B cell (primary cell): Measurements from ENCODE around the gene KCNC2. TPM values are rescaled to one million over a fixed set of nuclear protein-coding genes. Genes with fewer than 3 reads are reported as not detected.

Experiments
- ATAC-seq: fragments of 200-7000 bp; cut with Tn5 transposase; one replicate; pipeline ENCODE4 v1.10.0; 2021; ENCODE audit warnings: low read depth, mild to moderate bottlenecking, moderate number of reproducible peaks, moderate library complexity
- CTCF ChIA-PET: fragments of 350-600 bp; sonication (Branson Sonifier 250); formaldehyde crosslinking; loops from one replicate; lab custom pipeline; 2021; ENCODE audit warnings: antibody characterized with exemption, inconsistent platforms; lab: Charles Lee
- POLR2A ChIA-PET: fragments of 350-600 bp; sonication (Branson Sonifier 250); formaldehyde crosslinking; loops from one replicate; lab custom pipeline; 2021; ENCODE audit warnings: antibody characterized with exemption; lab: Charles Lee
- DNase-seq: peaks from one replicate; pipeline ENCODE4 v3.0.0; 2013
- H2AFZ ChIP-seq: 2 replicates; pipeline ENCODE4 v1.6.1; 2012; ENCODE audit warnings: mild to moderate bottlenecking, low read depth, low read length; ENCODE audit not compliant: insufficient read depth, poor library complexity, severe bottlenecking
- H3K27ac ChIP-seq, 2 donors: 1 replicate in 1 of 2; 2 replicates in 1 of 2; pipeline ENCODE4 v1.5.1; 2012 to 2013; ENCODE audit warnings: low read length in 2 of 2, mild to moderate bottlenecking in 2 of 2, moderate library complexity in 1 of 2
- H3K27me3 ChIP-seq, 4 experiments: fragments of 200-600 bp in 1 of 4; sonication (generic) in 1 of 4; replicated peaks in 1 of 4; 1 replicate in 2 of 4; 2 replicates in 2 of 4; pipeline versions ENCODE4 v1.6.1 to v1.7.0; 2013 to 2016; ENCODE audit warnings: low read length in 3 of 4, mild to moderate bottlenecking in 2 of 4, mixed read lengths in 1 of 4, moderate library complexity in 1 of 4; ENCODE audit not compliant: insufficient read depth in 4 of 4, control insufficient read depth in 3 of 4; ENCODE audit errors: control extremely low read depth in 1 of 4
- H3K36me3 ChIP-seq, 2 experiments: replicated peaks in 1 of 2; 1 replicate in 1 of 2; 2 replicates in 1 of 2; pipeline versions ENCODE4 v1.6.1 to v1.7.1; 2013; ENCODE audit warnings: low read length in 1 of 2; ENCODE audit not compliant: insufficient read depth in 2 of 2, control insufficient read depth in 1 of 2; ENCODE audit errors: control extremely low read depth in 1 of 2, extremely low read depth in 1 of 2
- H3K4me1 ChIP-seq, 2 donors: fragments of 200-600 bp in 1 of 2; sonication (generic) in 1 of 2; 1 replicate in 1 of 2; 2 replicates in 1 of 2; pipeline versions ENCODE4 v1.5.1 to v1.6.1; 2013 to 2017; ENCODE audit warnings: low read length in 2 of 2; ENCODE audit not compliant: control insufficient read depth in 2 of 2, insufficient read depth in 2 of 2
- H3K4me2 ChIP-seq: replicated peaks from 2 replicates; pipeline ENCODE3; 2012; ENCODE audit warnings: mild to moderate bottlenecking, low read depth, low read length; ENCODE audit not compliant: poor library complexity, severe bottlenecking
- H3K4me3 ChIP-seq, 5 experiments: fragments of 200-600 bp in 1 of 5; sonication (generic) in 1 of 5; 1 replicate in 3 of 5; 2 replicates in 2 of 5; pipeline versions ENCODE4 v1.5.1 to v1.7.0; 2011 to 2016; ENCODE audit warnings: low read length in 4 of 5, mild to moderate bottlenecking in 4 of 5, low read depth in 2 of 5, control low read depth in 1 of 5, moderate library complexity in 1 of 5; ENCODE audit not compliant: insufficient read depth in 1 of 5; ENCODE audit errors: control extremely low read depth in 1 of 5, extremely low read depth in 1 of 5
- H3K79me2 ChIP-seq: fragments of 200-600 bp; sonication (generic); one replicate; pipeline ENCODE4 v1.6.0; 2016; ENCODE audit warnings: low read length; ENCODE audit not compliant: control insufficient read depth, insufficient read depth
- H3K9ac ChIP-seq: fragments of 200-600 bp; sonication (generic); 2 replicates; pipeline ENCODE4 v1.6.1; 2017; ENCODE audit warnings: mild to moderate bottlenecking, low read length, moderate library complexity
- H3K9me3 ChIP-seq, 3 donors: one replicate each; pipeline versions ENCODE4 v1.6.1 to v1.7.1; 2013; ENCODE audit warnings: low read length in 2 of 3; ENCODE audit not compliant: control insufficient read depth in 2 of 3, insufficient read depth in 1 of 3; ENCODE audit errors: control extremely low read depth in 1 of 3
- H4K20me1 ChIP-seq: 2 replicates; pipeline ENCODE4 v1.6.0; 2012; ENCODE audit warnings: mild to moderate bottlenecking, low read length; ENCODE audit not compliant: insufficient read depth, control insufficient read depth, poor library complexity, severe bottlenecking
- H3K27ac Mint-ChIP-seq: one replicate; pipeline ENCODE4 v1.8.0; 2021; ENCODE audit warnings: mixed read lengths
- H3K27me3 Mint-ChIP-seq: one replicate; pipeline ENCODE4 v1.8.0; 2021; ENCODE audit warnings: mixed read lengths
- H3K4me1 Mint-ChIP-seq: one replicate; pipeline ENCODE4 v1.8.0; 2021; ENCODE audit warnings: mixed read lengths
- H3K4me3 Mint-ChIP-seq: one replicate; pipeline ENCODE4 v1.8.0; 2021; ENCODE audit warnings: mixed read lengths
- H3K9me3 Mint-ChIP-seq: one replicate; pipeline ENCODE4 v1.8.0; 2022; ENCODE audit warnings: mixed read lengths; ENCODE audit not compliant: insufficient read depth
- EZH2 ChIP-seq: IDR thresholded peaks from 2 replicates; pipeline ENCODE4 v1.6.1; 2012; ENCODE audit warnings: borderline replicate concordance, low read depth, mild to moderate bottlenecking, moderate library complexity, low read length; ENCODE audit not compliant: insufficient read depth, poor library complexity, severe bottlenecking
- WGBS: methylation state at CpG from one replicate; pipeline ENCODE4 v1.1.5; 2013; ENCODE audit warnings: missing lambda C conversion rate; ENCODE audit not compliant: insufficient coverage; 5-methylcytosine and 5-hydroxymethylcytosine counted together
- intact Hi-C: fragments of 100-400 bp; cut with micrococcal nuclease; formaldehyde crosslinking; loops from one replicate; pipeline ENCODE4 v1.10.0; 2022
- polyA plus RNA-seq: library from polyadenylated mRNA; depleted of rRNA; stranded (reverse); fragments of >200 nt; gene quantifications from 2 replicates; pipeline ENCODE4 v1.2.3, GENCODE V29; 2012
- total RNA-seq, 2 donors: library from RNA; stranded (reverse); fragments of 120-200 nt in 1 of 2; gene quantifications; 1 replicate in 1 of 2; 2 replicates in 1 of 2; pipeline versions ENCODE4 v1.2.3 to v1.2.4, GENCODE V29; 2013 to 2022
- TF ChIP-seq, protein P1 (sequence below): fragments of 200-600 bp; IDR thresholded peaks from one replicate; pipeline ENCODE4 v1.8.0; 2022; ENCODE audit warnings: antibody characterized with exemption, mild to moderate bottlenecking

Gene KCNC2
- total and polyA plus RNA-seq, 2 donors (not counting 1 experiment from before 2014, with no cell fraction given) = not detected

DNA sequence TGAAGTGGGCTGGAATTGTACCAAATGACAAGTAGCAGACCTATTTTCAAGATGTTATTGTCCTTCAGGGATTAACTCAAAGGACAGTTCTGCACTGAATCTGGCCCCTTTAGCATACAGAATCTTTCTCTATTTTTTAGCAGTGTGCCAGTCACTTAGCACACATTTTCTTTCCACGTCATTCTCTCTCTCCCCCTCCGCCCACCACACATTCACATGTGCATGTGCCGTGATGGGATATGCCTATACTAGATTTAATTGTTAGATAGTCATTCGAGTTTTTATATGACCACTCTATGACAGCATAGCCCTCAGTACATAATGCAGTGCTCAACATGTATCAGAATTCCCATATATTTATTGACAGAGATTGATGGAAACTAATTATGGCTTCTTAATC lies 129.1 kb downstream of the KCNC2 start:
- Mint-ChIP-seq H3K27me3 (no peaks in the 10 kb centered on the region), H3K27ac (no peak overlapping the region), H3K4me1 (no peaks in the 10 kb centered on the region), H3K4me3 (no peak overlapping the region), H3K9me3 (no peaks in the 10 kb centered on the region)
- intact Hi-C loops = no loop called here
- no peak overlapping the region for H3K4me2 ChIP-seq
- H3K79me2 ChIP-seq = no peaks in the 10 kb centered on the region
- H3K27ac ChIP-seq = no peak overlapping the region
- H3K4me3 ChIP-seq = no peak overlapping the region
- WGBS = no CpG with 5 or more reads among the region's 4 CpGs
- H3K27me3 ChIP-seq = no peaks in the 10 kb centered on the region
- no peaks in the 10 kb centered on the region for H3K36me3 ChIP-seq
- no peaks in the 10 kb centered on the region for H3K9me3 ChIP-seq
- no peak overlapping the region for H2AFZ ChIP-seq
- CTCF ChIA-PET = no interaction called here
- no peak for DNase-seq
- ATAC-seq = no peak
- H3K9ac ChIP-seq = no peak overlapping the region
- no peaks in the 10 kb centered on the region for H3K4me1 ChIP-seq
- TF ChIP-seq EZH2 = no peak
- TF ChIP-seq, protein P1, sequence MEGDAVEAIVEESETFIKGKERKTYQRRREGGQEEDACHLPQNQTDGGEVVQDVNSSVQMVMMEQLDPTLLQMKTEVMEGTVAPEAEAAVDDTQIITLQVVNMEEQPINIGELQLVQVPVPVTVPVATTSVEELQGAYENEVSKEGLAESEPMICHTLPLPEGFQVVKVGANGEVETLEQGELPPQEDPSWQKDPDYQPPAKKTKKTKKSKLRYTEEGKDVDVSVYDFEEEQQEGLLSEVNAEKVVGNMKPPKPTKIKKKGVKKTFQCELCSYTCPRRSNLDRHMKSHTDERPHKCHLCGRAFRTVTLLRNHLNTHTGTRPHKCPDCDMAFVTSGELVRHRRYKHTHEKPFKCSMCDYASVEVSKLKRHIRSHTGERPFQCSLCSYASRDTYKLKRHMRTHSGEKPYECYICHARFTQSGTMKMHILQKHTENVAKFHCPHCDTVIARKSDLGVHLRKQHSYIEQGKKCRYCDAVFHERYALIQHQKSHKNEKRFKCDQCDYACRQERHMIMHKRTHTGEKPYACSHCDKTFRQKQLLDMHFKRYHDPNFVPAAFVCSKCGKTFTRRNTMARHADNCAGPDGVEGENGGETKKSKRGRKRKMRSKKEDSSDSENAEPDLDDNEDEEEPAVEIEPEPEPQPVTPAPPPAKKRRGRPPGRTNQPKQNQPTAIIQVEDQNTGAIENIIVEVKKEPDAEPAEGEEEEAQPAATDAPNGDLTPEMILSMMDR = no peak
- H4K20me1 ChIP-seq = no peaks in the 10 kb centered on the region
- POLR2A ChIA-PET = no interaction called here

DNA sequence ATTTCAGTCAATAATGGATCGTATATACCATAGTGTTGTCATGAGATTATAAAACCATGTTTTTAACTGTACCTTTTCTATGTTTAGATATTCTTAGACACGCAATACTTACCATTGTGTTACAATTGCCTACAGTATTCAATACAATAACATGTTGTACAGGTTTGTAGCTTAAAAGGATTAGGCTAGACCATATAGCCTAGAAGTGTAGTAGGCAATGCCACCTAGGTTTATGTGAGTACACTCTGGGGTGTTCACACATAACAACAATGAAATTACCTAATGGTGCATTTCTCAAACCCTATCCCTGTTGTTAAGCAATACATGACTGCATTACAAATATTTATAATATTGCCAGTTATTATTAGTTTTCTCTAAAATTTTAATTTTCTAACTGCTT lies 144.2 kb downstream of the KCNC2 start:
- Histone ChIP-seq H3K4me1 (no peaks in the 10 kb centered on the region), H3K9ac (no peak overlapping the region), H4K20me1 (no peaks in the 10 kb centered on the region), H3K4me2 (no peak overlapping the region), H3K4me3 (no peak overlapping the region), H3K79me2 (no peaks in the 10 kb centered on the region), H3K36me3 (no peaks in the 10 kb centered on the region), H3K9me3 (no peaks in the 10 kb centered on the region), H2AFZ (no peak overlapping the region), H3K27ac (no peak overlapping the region), H3K27me3 (no peaks in the 10 kb centered on the region)
- H3K9me3 Mint-ChIP-seq = no peaks in the 10 kb centered on the region
- ATAC-seq = no peak
- H3K27me3 Mint-ChIP-seq = no peaks in the 10 kb centered on the region
- ChIA-PET CTCF (no interaction called here), POLR2A (no interaction called here)
- H3K27ac Mint-ChIP-seq = no peak overlapping the region
- no peak for DNase-seq
- TF ChIP-seq, protein P1 = no peak
- no peak for TF ChIP-seq EZH2
- H3K4me3 Mint-ChIP-seq = no peak overlapping the region
- no peaks in the 10 kb centered on the region for H3K4me1 Mint-ChIP-seq
- no CpG with 5 or more reads among the region's 2 CpGs for WGBS
- intact Hi-C loops = no loop called here
